HFFc6 (cell line): ENCODE measurements around the gene GLMP. TPM values are rescaled to one million over a fixed set of nuclear protein-coding genes. Genes with fewer than 3 reads are reported as not detected.
"Not testable (repeated sequence)": the region's sequence is repeated elsewhere in the genome, so short reads cannot be mapped to it uniquely, and the experiment has no call there.

Experiments
- DNase-seq: peaks from one replicate; pipeline ENCODE4 v3.0.0-alpha.2; 2018
- H3K27ac Mint-ChIP-seq: 2 replicates; pipeline ENCODE4 v1.8.0; 2020; ENCODE audit warnings: mild to moderate bottlenecking, mixed read lengths
- H3K27me3 Mint-ChIP-seq: 2 replicates; pipeline ENCODE4 v1.8.0; 2021; ENCODE audit warnings: mild to moderate bottlenecking, moderate library complexity, mixed read lengths; ENCODE audit not compliant: insufficient read depth
- H3K36me3 Mint-ChIP-seq: 2 replicates; pipeline ENCODE4 v1.8.0; 2021; ENCODE audit warnings: low read depth, mixed read lengths
- H3K4me1 Mint-ChIP-seq: 2 replicates; pipeline ENCODE4 v1.8.0; 2020; ENCODE audit warnings: low read depth, mixed read lengths
- H3K4me3 Mint-ChIP-seq: 2 replicates; pipeline ENCODE4 v1.8.0; 2020; ENCODE audit warnings: mild to moderate bottlenecking, moderate library complexity, mixed read lengths
- H3K9me3 Mint-ChIP-seq: 2 replicates; pipeline ENCODE4 v1.8.0; 2020; ENCODE audit warnings: mild to moderate bottlenecking, mixed read lengths
- total RNA-seq, 6 experiments: library from RNA; stranded (reverse); fragmentation: NEBNext Ultra II Directional; extraction: Animal tissue kit (Norgen Biotek cat#: 25700); gene quantifications; 2 replicates in 1 of 6; 3 replicates in 5 of 6; pipeline ENCODE4 v1.2.3, GENCODE V29; 2021
- TF ChIP-seq, protein P1 (sequence below): fragments of 200-600 bp; sonication (generic); IDR thresholded peaks from 2 replicates; pipeline ENCODE4 v1.5.0; 2021; ENCODE audit warnings: antibody characterized with exemption, mild to moderate bottlenecking

The GLMP gene
- total RNA-seq, 6 experiments from 2014 or later: 50.8 to 91.8 (median 87.4) TPM

DNA sequence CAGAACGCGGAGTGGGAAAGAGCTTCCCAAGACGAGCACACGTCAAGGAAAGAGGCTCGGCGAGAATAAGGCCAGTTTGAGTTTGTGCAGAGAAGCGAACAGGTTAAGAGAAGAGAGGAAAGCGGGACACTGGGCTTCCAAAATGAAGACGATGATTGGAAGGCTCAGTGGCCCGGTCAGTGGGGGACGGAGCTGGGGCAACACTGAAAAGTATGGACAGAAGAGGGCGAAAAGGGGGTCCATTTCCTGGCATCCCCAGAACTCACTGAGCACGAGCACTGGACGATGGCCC, 42.4 kb upstream of the GLMP start:
- H3K27ac Mint-ChIP-seq: peak overlapping the region; percentile 84
- no peak for DNase-seq
- H3K4me1 Mint-ChIP-seq: peaks cover 28% of the 10 kb centered on the region
- TF ChIP-seq, protein P1, sequence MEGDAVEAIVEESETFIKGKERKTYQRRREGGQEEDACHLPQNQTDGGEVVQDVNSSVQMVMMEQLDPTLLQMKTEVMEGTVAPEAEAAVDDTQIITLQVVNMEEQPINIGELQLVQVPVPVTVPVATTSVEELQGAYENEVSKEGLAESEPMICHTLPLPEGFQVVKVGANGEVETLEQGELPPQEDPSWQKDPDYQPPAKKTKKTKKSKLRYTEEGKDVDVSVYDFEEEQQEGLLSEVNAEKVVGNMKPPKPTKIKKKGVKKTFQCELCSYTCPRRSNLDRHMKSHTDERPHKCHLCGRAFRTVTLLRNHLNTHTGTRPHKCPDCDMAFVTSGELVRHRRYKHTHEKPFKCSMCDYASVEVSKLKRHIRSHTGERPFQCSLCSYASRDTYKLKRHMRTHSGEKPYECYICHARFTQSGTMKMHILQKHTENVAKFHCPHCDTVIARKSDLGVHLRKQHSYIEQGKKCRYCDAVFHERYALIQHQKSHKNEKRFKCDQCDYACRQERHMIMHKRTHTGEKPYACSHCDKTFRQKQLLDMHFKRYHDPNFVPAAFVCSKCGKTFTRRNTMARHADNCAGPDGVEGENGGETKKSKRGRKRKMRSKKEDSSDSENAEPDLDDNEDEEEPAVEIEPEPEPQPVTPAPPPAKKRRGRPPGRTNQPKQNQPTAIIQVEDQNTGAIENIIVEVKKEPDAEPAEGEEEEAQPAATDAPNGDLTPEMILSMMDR: no peak
- H3K36me3 Mint-ChIP-seq: peaks cover 41% of the 10 kb centered on the region
- peak overlapping the region; percentile 97 for H3K4me3 Mint-ChIP-seq
- peaks cover 12% of the 10 kb centered on the region; the same call in 1 of the 2 replicates for H3K9me3 Mint-ChIP-seq
- H3K27me3 Mint-ChIP-seq: peaks cover 4% of the 10 kb centered on the region; the same call in 1 of the 2 replicates

DNA sequence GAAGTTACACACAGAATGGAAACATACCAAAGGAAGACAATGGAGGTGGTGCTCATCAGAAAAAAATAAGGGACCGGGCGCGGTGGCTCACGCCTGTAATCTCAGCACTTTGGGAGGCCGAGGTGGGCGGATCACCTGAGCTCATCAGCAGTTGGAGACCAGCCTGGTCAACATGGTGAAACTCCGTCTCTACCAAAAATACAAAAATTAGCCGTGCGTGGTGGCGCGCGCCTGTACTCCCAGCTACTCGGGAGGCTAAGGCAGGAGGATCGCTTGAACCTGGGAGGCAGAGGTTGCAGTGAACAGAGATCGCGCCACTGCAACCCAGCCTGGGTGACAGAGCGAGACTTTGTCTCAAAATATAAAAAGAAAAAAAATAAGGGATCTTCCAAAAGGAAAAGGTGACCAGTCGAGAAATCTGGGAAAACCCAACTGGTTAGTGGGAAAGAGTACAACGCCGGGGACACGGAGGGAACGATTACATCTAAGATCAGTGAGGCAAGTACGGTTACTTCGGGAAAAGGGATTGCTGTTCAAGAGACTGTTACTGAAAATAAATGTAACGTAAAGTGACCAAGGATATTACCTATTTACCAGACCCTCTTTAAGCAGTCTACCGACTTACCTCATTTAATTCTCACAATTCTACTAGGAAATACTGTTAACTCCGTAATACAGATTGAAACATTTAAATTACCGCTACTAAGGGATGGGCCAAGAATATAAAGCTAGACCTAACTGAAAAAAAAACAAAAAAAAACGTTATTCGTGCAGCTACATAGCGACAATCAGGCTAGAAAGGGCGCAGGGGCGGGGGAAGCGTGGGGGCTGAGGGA, 41.8 kb upstream of the GLMP start:
- Mint-ChIP-seq H3K4me1 (peaks cover 22% of the 10 kb centered on the region), H3K27me3 (peaks cover 4% of the 10 kb centered on the region; the same call in 1 of the 2 replicates), H3K27ac (peak overlapping the region; percentile 84), H3K4me3 (peak overlapping the region; percentile 97), H3K36me3 (peaks cover 41% of the 10 kb centered on the region), H3K9me3 (peaks cover 12% of the 10 kb centered on the region; the same call in 1 of the 2 replicates)
- TF ChIP-seq, protein P1: no peak
- DNase-seq: no peak

DNA sequence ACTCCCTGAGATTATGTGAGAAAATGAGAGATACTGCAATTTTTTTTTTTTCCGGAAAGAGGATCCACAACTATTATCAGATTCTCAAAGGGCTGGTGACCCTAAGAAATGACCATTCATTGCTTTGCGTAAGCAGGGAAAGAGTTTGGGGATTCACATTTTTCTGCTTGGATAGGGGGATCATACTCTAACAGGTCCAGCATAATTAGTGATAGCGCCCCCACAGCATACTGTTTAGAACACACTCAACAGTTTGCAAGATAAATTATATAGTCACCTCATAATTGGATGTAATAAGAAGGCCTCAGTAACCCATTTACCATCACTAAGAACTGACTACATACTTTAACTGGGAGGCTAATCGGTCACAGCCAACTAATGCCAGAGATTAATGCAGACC, 40.8 kb upstream of the GLMP start:
- peak overlapping the region; percentile 97 for H3K4me3 Mint-ChIP-seq
- no peak for DNase-seq
- H3K27me3 Mint-ChIP-seq: peaks cover 4% of the 10 kb centered on the region; the same call in 1 of the 2 replicates
- peaks cover 41% of the 10 kb centered on the region for H3K36me3 Mint-ChIP-seq
- peaks cover 12% of the 10 kb centered on the region; the same call in 1 of the 2 replicates for H3K9me3 Mint-ChIP-seq
- H3K27ac Mint-ChIP-seq: 0 out of 2 replicates have a peak overlapping the region, but pooled peaks have one; percentile 11
- TF ChIP-seq, protein P1: peak; percentile 59
- H3K4me1 Mint-ChIP-seq: peaks cover 19% of the 10 kb centered on the region

DNA sequence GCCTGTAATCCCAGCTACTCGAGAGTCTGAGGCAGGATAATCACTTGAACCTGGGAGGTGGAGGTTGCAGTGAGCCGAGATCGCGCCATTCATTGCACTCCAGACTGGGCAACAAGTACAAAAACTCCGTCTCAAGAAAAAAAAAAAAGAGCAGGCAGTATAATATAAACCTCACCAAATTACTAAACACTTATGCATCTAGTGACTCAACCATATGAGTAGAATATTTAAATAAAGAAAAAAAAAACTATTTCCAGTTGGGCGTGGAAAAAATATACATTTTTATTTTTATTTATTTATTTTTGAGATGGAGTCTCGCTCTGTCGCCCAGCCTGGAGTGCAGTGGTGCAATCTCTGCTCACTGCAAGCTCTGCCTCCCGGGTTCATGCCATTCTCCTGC, 27.7 kb upstream of the GLMP start:
- not testable (repeated sequence) for H3K9me3 Mint-ChIP-seq, H3K4me3 Mint-ChIP-seq, H3K27me3 Mint-ChIP-seq
- H3K4me1 Mint-ChIP-seq: peaks cover 21% of the 10 kb centered on the region
- peaks cover 28% of the 10 kb centered on the region for H3K36me3 Mint-ChIP-seq
- H3K27ac Mint-ChIP-seq: peak overlapping the region; percentile 64
- DNase-seq: peak; percentile 51

DNA sequence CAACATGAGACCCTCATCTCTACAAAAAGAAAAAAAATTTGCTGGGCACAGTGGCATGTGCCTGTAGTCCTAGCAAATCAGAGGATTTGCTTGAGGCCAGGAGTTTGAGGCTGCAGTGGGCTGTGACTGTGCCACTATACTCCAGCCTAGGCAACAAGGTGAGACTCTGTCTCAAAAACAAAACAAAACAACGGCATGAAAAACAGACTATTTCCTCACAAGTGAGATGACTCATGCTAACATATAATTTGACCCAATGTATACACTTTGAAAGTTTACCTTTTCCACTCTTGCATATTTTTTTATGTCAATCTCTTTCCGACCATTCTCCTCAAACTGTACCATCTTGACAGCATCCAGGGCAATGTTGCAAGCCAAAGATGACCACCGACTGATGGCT, 25.1 kb upstream of the GLMP start:
- H3K9me3 Mint-ChIP-seq: no peaks in the 10 kb centered on the region
- TF ChIP-seq, protein P1: no peak
- H3K4me1 Mint-ChIP-seq: peaks cover 21% of the 10 kb centered on the region
- no peaks in the 10 kb centered on the region; the same call in 1 of the 2 replicates for H3K27me3 Mint-ChIP-seq
- H3K36me3 Mint-ChIP-seq: peaks cover 35% of the 10 kb centered on the region
- no peak overlapping the region for H3K4me3 Mint-ChIP-seq
- no peak for DNase-seq
- H3K27ac Mint-ChIP-seq: no peak overlapping the region; the same call in none of the 2 replicates

DNA sequence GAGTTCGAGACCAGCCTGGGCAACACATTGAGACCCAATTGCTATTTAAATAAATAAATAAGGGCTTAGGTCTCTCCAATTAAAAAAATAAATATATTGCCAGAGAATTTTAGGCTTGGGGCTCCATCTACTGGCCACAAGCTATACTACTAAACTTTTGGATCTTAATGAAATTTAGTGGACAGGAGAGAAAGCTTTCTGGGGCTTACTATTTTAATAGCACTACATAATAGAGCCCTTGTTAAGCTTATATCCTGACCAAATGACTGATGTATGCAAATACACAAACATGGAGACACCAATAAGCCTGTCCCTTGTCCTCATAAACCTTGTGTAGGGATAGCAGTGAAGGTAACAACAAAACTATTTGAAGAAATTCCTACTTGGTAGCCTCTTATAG, 24.2 kb upstream of the GLMP start:
- H3K36me3 Mint-ChIP-seq: peaks cover 35% of the 10 kb centered on the region
- TF ChIP-seq, protein P1: peak; percentile 84
- H3K4me3 Mint-ChIP-seq: no peak overlapping the region
- no peaks in the 10 kb centered on the region; the same call in 1 of the 2 replicates for H3K27me3 Mint-ChIP-seq
- H3K4me1 Mint-ChIP-seq: peaks cover 21% of the 10 kb centered on the region
- H3K27ac Mint-ChIP-seq: no peak overlapping the region
- no peaks in the 10 kb centered on the region for H3K9me3 Mint-ChIP-seq
- DNase-seq: peak; percentile 36
